ENCODE measurements around the gene KRT85. TPM values are rescaled to one million over a fixed set of nuclear protein-coding genes. Genes with fewer than 3 reads are reported as not detected.

Gene KRT85
- total RNA-seq, 1 donor from 2014 or later: not detected

- H3K27ac Mint-ChIP-seq: no peak overlapping the region
- no peaks in the 10 kb centered on the region for H3K36me3 Mint-ChIP-seq
- peaks cover 5% of the 10 kb centered on the region for H3K27me3 Mint-ChIP-seq (ENCODE audit: insufficient read depth, low read depth)
- H3K4me3 Mint-ChIP-seq: no peak overlapping the region
- H4K20me1 ChIP-seq (ENCODE audit: low read depth): no peaks in the 10 kb centered on the region
- H3K36me3 ChIP-seq: no peaks in the 10 kb centered on the region
- H2AFZ ChIP-seq (replicated peaks): no peak overlapping the region
- no peaks in the 10 kb centered on the region for H3F3A ChIP-seq (ENCODE audit: low read depth)
- no peak overlapping the region for H3K27ac ChIP-seq
- TF ChIP-seq EZH2phosphoT487 (IDR thresholded peaks at IDR 0.05) (no peak), EZH2 (IDR thresholded peaks at IDR 0.05) (no peak), CTCF (IDR thresholded peaks at IDR 0.05) (no peak)
- no peak for DNase-seq (ENCODE audit: low spot score)
- peaks cover 4% of the 10 kb centered on the region for H3K4me1 Mint-ChIP-seq
- H3K79me2 ChIP-seq (ENCODE audit: low read depth): no peaks in the 10 kb centered on the region
- peaks cover 2% of the 10 kb centered on the region for H3K9me3 Mint-ChIP-seq
- H3K9ac ChIP-seq: no peak overlapping the region
- H3K9me3 ChIP-seq (ENCODE audit: low read depth): no peaks in the 10 kb centered on the region
- no peaks in the 10 kb centered on the region for H3K4me1 ChIP-seq
- H3K4me2 ChIP-seq: no peak overlapping the region
- no peak overlapping the region for H3K4me3 ChIP-seq
- H3K27me3 ChIP-seq: no peaks in the 10 kb centered on the region
These were observed 18.1 kb downstream of the KRT85 start for GRCh38 chr12:52349196-52349595.

GRCh38 chr12:52347551-52348510 is 19.4 kb downstream of the KRT85 start:
- H3F3A ChIP-seq (ENCODE audit: low read depth): no peaks in the 10 kb centered on the region
- Mint-ChIP-seq H3K4me1 (peaks cover 2% of the 10 kb centered on the region), H3K36me3 (no peaks in the 10 kb centered on the region), H3K9me3 (peaks cover 8% of the 10 kb centered on the region), H3K27me3 (ENCODE audit: insufficient read depth, low read depth) (peaks cover 6% of the 10 kb centered on the region), H3K4me3 (no peak overlapping the region), H3K27ac (no peak overlapping the region)
- TF ChIP-seq EZH2phosphoT487 (IDR thresholded peaks at IDR 0.05): no peak
- no peak for TF ChIP-seq EZH2 (IDR thresholded peaks at IDR 0.05)
- TF ChIP-seq CTCF (IDR thresholded peaks at IDR 0.05): no peak
- H4K20me1 ChIP-seq (ENCODE audit: low read depth): no peaks in the 10 kb centered on the region
- H3K9ac ChIP-seq: no peak overlapping the region
- H3K79me2 ChIP-seq (ENCODE audit: low read depth): no peaks in the 10 kb centered on the region
- no peaks in the 10 kb centered on the region for H3K36me3 ChIP-seq
- H3K27ac ChIP-seq: no peak overlapping the region
- H3K4me1 ChIP-seq: no peaks in the 10 kb centered on the region
- no peak overlapping the region for H3K4me2 ChIP-seq
- no peak for DNase-seq (ENCODE audit: low spot score)
- no peak overlapping the region for H3K4me3 ChIP-seq
- no peak overlapping the region for H2AFZ ChIP-seq (replicated peaks)
- no peaks in the 10 kb centered on the region for H3K27me3 ChIP-seq
- H3K9me3 ChIP-seq (ENCODE audit: low read depth): no peaks in the 10 kb centered on the region

- H3K9ac ChIP-seq: no peak overlapping the region
- Mint-ChIP-seq H3K27me3 (ENCODE audit: insufficient read depth, low read depth) (peaks cover 13% of the 10 kb centered on the region), H3K27ac (no peak overlapping the region), H3K4me1 (peaks cover 2% of the 10 kb centered on the region), H3K36me3 (no peaks in the 10 kb centered on the region), H3K9me3 (peaks cover 8% of the 10 kb centered on the region), H3K4me3 (no peak overlapping the region)
- H4K20me1 ChIP-seq (ENCODE audit: low read depth): no peaks in the 10 kb centered on the region
- no peaks in the 10 kb centered on the region for H3K79me2 ChIP-seq (ENCODE audit: low read depth)
- no peaks in the 10 kb centered on the region for H3K4me1 ChIP-seq
- no peaks in the 10 kb centered on the region for H3K36me3 ChIP-seq
- no peak overlapping the region for H3K4me3 ChIP-seq
- no peaks in the 10 kb centered on the region for H3K9me3 ChIP-seq (ENCODE audit: low read depth)
- TF ChIP-seq EZH2phosphoT487 (IDR thresholded peaks at IDR 0.05): no peak
- TF ChIP-seq CTCF (IDR thresholded peaks at IDR 0.05): no peak
- no peak for TF ChIP-seq EZH2 (IDR thresholded peaks at IDR 0.05)
- no peak overlapping the region for H3K4me2 ChIP-seq
- no peak overlapping the region for H2AFZ ChIP-seq (replicated peaks)
- H3F3A ChIP-seq (ENCODE audit: low read depth): no peaks in the 10 kb centered on the region
- H3K27ac ChIP-seq: no peak overlapping the region
- no peak for DNase-seq (ENCODE audit: low spot score)
- H3K27me3 ChIP-seq: no peaks in the 10 kb centered on the region
These were observed 20.3 kb downstream of the KRT85 start for GRCh38 chr12:52347016-52347415.

Measured in neural progenitor cell (in vitro differentiated cells).